ENCODE data around the gene ARHGAP18. TPM values are rescaled to one million over a fixed set of nuclear protein-coding genes. Genes with fewer than 3 reads are reported as not detected.
A peak's percentile ranks its signal among the peaks of the same experiment; 100 is the strongest.

The ARHGAP18 gene
- total and polyA plus RNA-seq, 2 of the 13 experiments (the other 11 are each of a cell fraction or from before 2014, with no cell fraction given): 58.2 to 115 TPM

DNA sequence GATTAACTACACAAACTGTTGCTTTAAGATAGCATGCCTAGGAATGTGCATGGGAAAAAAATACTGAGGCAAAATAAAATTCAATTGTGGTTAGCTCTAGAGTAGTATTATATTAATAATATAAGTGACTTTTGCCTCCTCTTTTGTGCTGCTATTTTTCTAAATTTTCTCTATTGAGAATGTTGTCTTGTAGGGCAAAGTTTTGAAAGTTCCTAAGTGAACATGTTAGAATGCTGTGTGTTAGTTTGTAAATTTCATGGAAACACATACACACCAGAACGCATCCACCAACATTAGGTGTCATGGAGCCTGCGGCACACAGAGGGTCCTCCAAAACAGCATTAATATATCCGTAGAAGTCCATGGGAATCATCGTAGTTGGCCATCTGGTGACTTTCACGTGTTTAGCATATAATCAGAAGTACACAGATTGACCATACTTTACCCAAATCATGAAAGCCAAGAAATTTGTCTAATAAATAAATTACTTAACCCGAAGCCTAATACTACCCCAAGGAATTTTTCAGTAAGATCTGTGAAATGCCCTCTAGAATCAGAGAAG lies 25.6 kb downstream of the ARHGAP18 start (continued):
- no peak for TF ChIP-seq ZNF616 (CRISPR knock-in tag; IDR thresholded peaks at IDR 0.05; ENCODE audit: low read depth)
- 0 out of 2 replicates have a peak, but pooled peaks have one; percentile 4 for TF ChIP-seq MXD4 (CRISPR knock-in tag; IDR thresholded peaks at IDR 0.05)
- TF ChIP-seq NFIC (IDR thresholded peaks at IDR 0.05; ENCODE audit: low read length): 0 out of 2 replicates have a peak, but pooled peaks have one; percentile 9
- TF ChIP-seq, protein P1, sequence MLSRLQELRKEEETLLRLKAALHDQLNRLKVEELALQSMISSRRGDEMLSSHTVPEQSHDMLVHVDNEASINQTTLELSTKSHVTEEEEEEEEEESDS (CRISPR knock-in tag; IDR thresholded peaks at IDR 0.05; ENCODE audit: borderline replicate concordance): no peak
- no peak for TF ChIP-seq KDM5A (IDR thresholded peaks at IDR 0.05; ENCODE audit: borderline replicate concordance, low read length)
- TF ChIP-seq FOSL1 (CRISPR knock-in tag; IDR thresholded peaks at IDR 0.05; ENCODE audit: borderline replicate concordance): no peak
- TF ChIP-seq ZNF318 (CRISPR knock-in tag; IDR thresholded peaks at IDR 0.05): no peak
- no peak for TF ChIP-seq NR3C1 (CRISPR knock-in tag; IDR thresholded peaks at IDR 0.05)
- no peak for TF ChIP-seq TOE1 (CRISPR knock-in tag; IDR thresholded peaks at IDR 0.05)
- 0 out of 2 replicates have a peak, but pooled peaks have one; percentile 3 for TF ChIP-seq ZNF362 (CRISPR knock-in tag; IDR thresholded peaks at IDR 0.05; ENCODE audit: borderline replicate concordance)
- no peak for TF ChIP-seq SMARCE1 (IDR thresholded peaks at IDR 0.05; ENCODE audit: borderline replicate concordance)
- TF ChIP-seq, protein P2, sequence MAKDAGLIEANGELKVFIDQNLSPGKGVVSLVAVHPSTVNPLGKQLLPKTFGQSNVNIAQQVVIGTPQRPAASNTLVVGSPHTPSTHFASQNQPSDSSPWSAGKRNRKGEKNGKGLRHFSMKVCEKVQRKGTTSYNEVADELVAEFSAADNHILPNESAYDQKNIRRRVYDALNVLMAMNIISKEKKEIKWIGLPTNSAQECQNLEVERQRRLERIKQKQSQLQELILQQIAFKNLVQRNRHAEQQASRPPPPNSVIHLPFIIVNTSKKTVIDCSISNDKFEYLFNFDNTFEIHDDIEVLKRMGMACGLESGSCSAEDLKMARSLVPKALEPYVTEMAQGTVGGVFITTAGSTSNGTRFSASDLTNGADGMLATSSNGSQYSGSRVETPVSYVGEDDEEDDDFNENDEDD (CRISPR knock-in tag; IDR thresholded peaks at IDR 0.05; ENCODE audit: borderline replicate concordance): no peak
- peak; percentile 37; the same call in 1 of the 2 replicates for TF ChIP-seq EHMT2 (IDR thresholded peaks at IDR 0.05; ENCODE audit: borderline replicate concordance, low read depth, low read length)
- no peak for TF ChIP-seq ZNF101 (CRISPR knock-in tag; IDR thresholded peaks at IDR 0.05; ENCODE audit: borderline replicate concordance, low read depth)
- TF ChIP-seq ASH2L (IDR thresholded peaks at IDR 0.05; ENCODE audit: insufficient read length, low read depth, low read length): peak; percentile 61
- 0 out of 2 replicates have a peak, but pooled peaks have one; percentile 3 for TF ChIP-seq RCOR2 (CRISPR knock-in tag; IDR thresholded peaks at IDR 0.05)
- TF ChIP-seq CBFB (CRISPR knock-in tag; IDR thresholded peaks at IDR 0.05): no peak
- TF ChIP-seq ZNF775 (CRISPR knock-in tag; IDR thresholded peaks at IDR 0.05; ENCODE audit: borderline replicate concordance): no peak
- no peak for TF ChIP-seq ZNF841 (CRISPR knock-in tag; IDR thresholded peaks at IDR 0.05; ENCODE audit: borderline replicate concordance)
- TF ChIP-seq HDAC1 (CRISPR knock-in tag; IDR thresholded peaks at IDR 0.05): no peak
